Ishikawa (cell line): ENCODE results near the gene SDK2.
A peak's percentile ranks its signal among the peaks of the same experiment; 100 is the strongest.

Experiments used
- CREB1 ChIP-seq: IDR thresholded peaks from 2 replicates; pipeline ENCODE4 v1.6.1; 2012; ENCODE audit warnings: low read depth
- EGR1 ChIP-seq: IDR thresholded peaks from 2 replicates; pipeline ENCODE4 v1.6.1; 2012
- EP300 ChIP-seq: IDR thresholded peaks from 2 replicates; pipeline ENCODE4 v1.6.1; 2012; ENCODE audit warnings: borderline replicate concordance
- FOXM1 ChIP-seq: IDR thresholded peaks from 2 replicates; pipeline ENCODE4 v1.6.1; 2012; ENCODE audit warnings: low read depth, borderline replicate concordance
- MAX ChIP-seq: IDR thresholded peaks from 2 replicates; pipeline ENCODE4 v1.6.1; 2012
- NFIC ChIP-seq: IDR thresholded peaks from 2 replicates; pipeline ENCODE4 v1.6.1; 2012
- RAD21 ChIP-seq: IDR thresholded peaks from 2 replicates; pipeline ENCODE4 v1.6.1; 2012; ENCODE audit warnings: low read depth
- REST ChIP-seq: IDR thresholded peaks from 2 replicates; pipeline ENCODE4 v1.6.1; 2012; ENCODE audit warnings: low read depth, mild to moderate bottlenecking
- TAF1 ChIP-seq: IDR thresholded peaks from 2 replicates; pipeline ENCODE4 v1.6.1; 2012; ENCODE audit warnings: low read depth, mild to moderate bottlenecking
- TCF12 ChIP-seq: IDR thresholded peaks from 2 replicates; pipeline ENCODE4 v1.6.1; 2012; ENCODE audit warnings: low read depth
- TEAD4 ChIP-seq: IDR thresholded peaks from 2 replicates; pipeline ENCODE4 v1.6.1; 2012
- USF1 ChIP-seq: IDR thresholded peaks from 2 replicates; pipeline ENCODE4 v1.6.1; 2012
- YY1 ChIP-seq: IDR thresholded peaks from 2 replicates; pipeline ENCODE4 v1.6.1; 2012; ENCODE audit warnings: low read depth
- ZBTB7A ChIP-seq: IDR thresholded peaks from 2 replicates; pipeline ENCODE4 v1.6.1; 2012; ENCODE audit warnings: low read depth

- no peak for TF ChIP-seq USF1
- no peak for TF ChIP-seq FOXM1
- no peak for TF ChIP-seq TCF12
- TF ChIP-seq MAX: no peak
- no peak for TF ChIP-seq NFIC
- TF ChIP-seq YY1: no peak
- TF ChIP-seq TAF1: no peak
- TF ChIP-seq EGR1: 0 out of 2 replicates have a peak, but pooled peaks have one; percentile 8
- no peak for TF ChIP-seq RAD21
- no peak for TF ChIP-seq ZBTB7A
- no peak for TF ChIP-seq REST
- no peak for TF ChIP-seq EP300
- TF ChIP-seq CREB1: no peak
- TF ChIP-seq TEAD4: no peak
Measured at GRCh38 chr17:73360961-73361761, 283.1 kb downstream of the SDK2 start.
